Omental fat pad (tissue), 4 donors: ENCODE data around the gene TBC1D14. TPM values are rescaled to one million over a fixed set of nuclear protein-coding genes. Genes with fewer than 3 reads are reported as not detected.

Experiments
- ATAC-seq: fragments of 150-250 bp; one replicate; pipeline ENCODE4 v1.9.1; 2016; ENCODE audit warnings: mild to moderate bottlenecking, moderate library complexity; ENCODE audit not compliant: low FRiP score
- DNase-seq: peaks from one replicate; pipeline ENCODE4 v3.0.0-alpha.2; 2019; ENCODE audit warnings: low spot score
- total RNA-seq, 4 donors: library from RNA; depleted of rRNA; stranded (reverse); fragments of >200 nt; gene quantifications; one replicate each; pipeline ENCODE4 v1.1.0, GENCODE V29; 2016
- TF ChIP-seq, protein P1 (sequence below), 3 donors: fragments of 450-650 bp; IDR thresholded peaks; one replicate each; pipeline ENCODE4 v1.5.1; 2016 to 2017; ENCODE audit warnings: antibody characterized with exemption in 3 of 3, mild to moderate bottlenecking in 3 of 3, moderate library complexity in 2 of 3

Gene TBC1D14
- total RNA-seq, 4 donors from 2014 or later = 38.0 to 58.2 (median 56.8) TPM

GRCh38 chr4:7016512-7016911, 106.9 kb downstream of the TBC1D14 start:
- TF ChIP-seq, protein P1, sequence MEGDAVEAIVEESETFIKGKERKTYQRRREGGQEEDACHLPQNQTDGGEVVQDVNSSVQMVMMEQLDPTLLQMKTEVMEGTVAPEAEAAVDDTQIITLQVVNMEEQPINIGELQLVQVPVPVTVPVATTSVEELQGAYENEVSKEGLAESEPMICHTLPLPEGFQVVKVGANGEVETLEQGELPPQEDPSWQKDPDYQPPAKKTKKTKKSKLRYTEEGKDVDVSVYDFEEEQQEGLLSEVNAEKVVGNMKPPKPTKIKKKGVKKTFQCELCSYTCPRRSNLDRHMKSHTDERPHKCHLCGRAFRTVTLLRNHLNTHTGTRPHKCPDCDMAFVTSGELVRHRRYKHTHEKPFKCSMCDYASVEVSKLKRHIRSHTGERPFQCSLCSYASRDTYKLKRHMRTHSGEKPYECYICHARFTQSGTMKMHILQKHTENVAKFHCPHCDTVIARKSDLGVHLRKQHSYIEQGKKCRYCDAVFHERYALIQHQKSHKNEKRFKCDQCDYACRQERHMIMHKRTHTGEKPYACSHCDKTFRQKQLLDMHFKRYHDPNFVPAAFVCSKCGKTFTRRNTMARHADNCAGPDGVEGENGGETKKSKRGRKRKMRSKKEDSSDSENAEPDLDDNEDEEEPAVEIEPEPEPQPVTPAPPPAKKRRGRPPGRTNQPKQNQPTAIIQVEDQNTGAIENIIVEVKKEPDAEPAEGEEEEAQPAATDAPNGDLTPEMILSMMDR (IDR thresholded peaks at IDR 0.05) = no peak
- no peak for ATAC-seq

DNA sequence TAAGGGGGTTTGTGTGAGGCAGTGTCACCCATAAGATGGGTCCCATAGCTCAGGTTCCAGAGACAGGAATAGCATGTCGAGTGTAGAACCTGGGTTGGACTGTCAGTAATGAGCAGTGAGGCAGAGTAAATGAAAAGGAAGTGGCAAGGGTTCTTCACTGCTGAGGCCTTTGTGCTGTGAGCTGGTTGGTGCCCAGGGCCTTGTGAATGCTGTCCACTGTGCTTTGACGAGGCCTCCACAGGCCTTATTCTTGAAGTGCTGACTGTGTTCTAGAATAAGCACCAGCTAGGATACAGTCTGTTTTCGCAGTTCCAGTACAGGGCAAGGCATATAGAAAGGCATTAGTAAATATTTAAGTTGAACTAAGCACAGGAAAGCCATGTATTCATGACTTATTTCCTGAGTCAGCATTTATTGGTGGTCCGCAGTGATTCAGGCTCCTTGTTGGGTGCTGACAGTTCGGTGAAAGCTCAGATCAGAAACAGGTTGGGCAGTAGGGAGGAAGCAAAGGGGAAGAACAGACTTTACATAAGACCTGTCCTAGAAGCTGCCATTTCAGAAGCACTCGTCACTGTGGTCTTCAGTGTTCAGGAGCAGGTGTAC, 107.9 kb downstream of the TBC1D14 start:
- no peak for ATAC-seq
- DNase-seq = no peak
- TF ChIP-seq, protein P1 (IDR thresholded peaks at IDR 0.05) = no peak

More at GRCh38 chr4:7016512-7016911, 106.9 kb downstream of the TBC1D14 start:
- no peak for DNase-seq

DNA sequence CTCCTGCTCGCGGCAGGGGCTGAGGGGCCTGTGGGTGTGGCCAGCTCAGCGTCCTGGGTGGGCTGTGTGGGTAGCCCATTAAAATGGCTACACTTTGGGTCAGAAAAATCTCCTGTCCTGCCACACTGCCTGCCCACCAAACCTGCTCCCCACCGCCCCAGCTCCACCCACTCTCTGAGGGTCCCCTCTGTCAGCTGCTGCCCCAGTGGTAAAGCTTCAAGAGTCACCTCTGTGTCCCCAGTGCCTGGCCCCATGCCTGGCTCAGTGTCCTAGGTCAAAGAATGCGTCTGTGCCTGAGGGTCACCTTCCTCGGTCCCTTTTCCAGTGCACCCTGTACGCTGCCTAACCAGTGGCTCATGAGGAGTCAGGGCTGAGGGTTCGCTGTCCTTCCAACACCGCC, 108.7 kb downstream of the TBC1D14 start:
- TF ChIP-seq, protein P1 (IDR thresholded peaks at IDR 0.05) = no peak
- DNase-seq (no peak), ATAC-seq (no peak)

- ATAC-seq (no peak), DNase-seq (no peak)
- TF ChIP-seq, protein P1 (IDR thresholded peaks at IDR 0.05) = no peak
These were observed 109.7 kb downstream of the TBC1D14 start for GRCh38 chr4:7019367-7019766.

GRCh38 chr4:7020290-7020689, 110.7 kb downstream of the TBC1D14 start:
- ATAC-seq (no peak), DNase-seq (no peak)
- TF ChIP-seq, protein P1 (IDR thresholded peaks at IDR 0.05) = no peak

DNA sequence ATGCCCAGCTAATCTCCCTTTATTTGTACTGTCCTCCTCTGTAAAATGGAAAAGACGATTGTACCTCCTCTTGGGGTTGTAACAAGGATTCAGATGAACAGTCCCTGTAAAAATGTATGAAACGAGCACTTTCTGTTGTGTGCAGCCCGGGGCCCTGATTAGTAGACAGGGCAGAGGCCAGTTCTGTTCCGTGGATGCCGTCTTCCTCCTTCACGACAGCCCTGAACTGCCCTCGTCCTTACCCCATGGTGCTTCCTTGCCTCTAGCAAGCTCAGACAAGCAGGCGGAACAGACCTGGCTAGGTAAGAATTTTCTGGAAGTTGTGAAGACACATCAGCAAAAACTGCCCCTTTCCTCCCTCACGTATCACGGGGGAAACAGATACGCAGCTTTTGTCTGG, 111.2 kb downstream of the TBC1D14 start:
- no peak for ATAC-seq
- no peak for DNase-seq
- TF ChIP-seq, protein P1 (IDR thresholded peaks at IDR 0.05) = no peak

DNA sequence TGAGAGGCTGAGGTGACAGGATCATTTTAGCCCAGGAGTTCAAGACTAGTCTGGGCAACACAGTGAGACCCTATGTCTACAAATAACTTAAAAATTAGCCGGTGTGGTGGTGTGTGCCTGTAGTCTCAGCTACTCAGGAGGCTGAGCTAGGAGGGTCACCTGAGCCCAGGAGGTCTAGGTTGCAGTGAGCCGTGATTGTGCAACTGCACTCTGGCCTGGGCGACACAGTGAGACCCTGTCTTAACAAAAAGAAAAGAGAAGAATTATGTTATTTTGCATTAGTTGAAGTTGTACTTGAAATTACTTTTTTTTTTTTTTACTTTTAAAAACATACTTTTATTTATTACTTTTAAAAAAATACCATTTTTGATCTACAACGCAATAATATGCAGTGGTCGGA, 111.7 kb downstream of the TBC1D14 start:
- no peak for ATAC-seq
- TF ChIP-seq, protein P1 (IDR thresholded peaks at IDR 0.05) = no peak
- no peak for DNase-seq
